ENCODE results near the gene IGFL2.
A peak's percentile ranks its signal among the peaks of the same experiment; 100 is the strongest.
"Not testable (repeated sequence)": the region's sequence is repeated elsewhere in the genome, so short reads cannot be mapped to it uniquely, and the experiment has no call there.

IGFL2 gene

DNA sequence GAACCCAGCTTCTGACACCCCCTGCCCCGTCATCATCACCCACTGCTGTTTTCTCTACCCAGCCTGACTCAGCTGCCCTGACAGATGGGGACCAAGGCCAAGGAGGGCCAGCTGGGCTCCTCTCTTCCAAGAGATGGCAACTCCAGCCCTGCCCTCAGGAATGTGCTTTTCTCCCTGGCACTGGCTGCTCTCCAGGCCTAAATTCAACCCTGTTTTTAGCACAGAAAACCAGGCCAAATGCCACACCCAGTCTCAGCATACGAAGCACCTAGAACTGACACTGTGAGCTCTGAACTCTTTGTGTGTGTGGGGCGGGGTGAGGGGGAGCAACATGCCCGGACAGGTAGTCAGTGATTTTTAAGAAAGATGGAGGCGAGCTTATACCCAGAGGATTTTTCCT lies 58.1 kb downstream of the IGFL2 start:
- Histone ChIP-seq H3K27me3 (ENCODE audit: insufficient read depth, low read length) (no peaks in the 10 kb centered on the region), H3K36me3 (ENCODE audit: control insufficient read depth in 1 of 2, insufficient read depth in 2 of 2, low read length in 2 of 2) (no peaks in the 10 kb centered on the region)
- no peak for DNase-seq

DNA sequence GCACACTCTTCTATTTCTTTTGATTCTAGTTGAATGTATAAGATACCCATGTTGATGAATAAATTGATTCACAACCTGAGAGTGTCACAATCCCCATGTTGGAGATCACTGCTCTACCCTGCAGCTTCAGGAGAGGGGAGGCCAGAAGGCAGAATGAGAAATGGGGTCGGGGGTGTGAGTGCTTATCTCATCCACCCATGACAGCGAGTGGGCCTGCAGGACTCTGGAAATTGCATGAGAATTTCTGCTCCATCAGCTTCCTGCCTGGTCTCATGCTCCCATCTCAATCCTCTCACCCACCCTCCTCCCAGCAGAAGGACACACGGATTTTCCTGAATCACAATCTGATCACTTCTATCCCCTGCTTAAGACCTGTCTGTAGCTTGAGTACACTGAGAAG lies 58.6 kb downstream of the IGFL2 start:
- Histone ChIP-seq H3K4me2 (ENCODE audit: low read length) (no peak overlapping the region), H3K27me3 (ENCODE audit: insufficient read depth, low read length) (no peaks in the 10 kb centered on the region), H3K23ac (ENCODE audit: low read length) (no peak overlapping the region), H2BK120ac (ENCODE audit: insufficient read depth, low read length, poor library complexity) (peak overlapping the region; percentile 12), H3K9me3 (ENCODE audit: insufficient read depth, low read depth, low read length) (peaks cover 10% of the 10 kb centered on the region), H3K4ac (ENCODE audit: low read depth, low read length) (no peak overlapping the region), H3K18ac (ENCODE audit: low read length) (peak overlapping the region; percentile 19), H3K14ac (ENCODE audit: low read length) (peak overlapping the region; percentile 28), H4K8ac (ENCODE audit: low read depth, low read length) (no peak overlapping the region), H3K27ac (ENCODE audit: low read depth, low read length) (no peak overlapping the region), H2AFZ (ENCODE audit: insufficient read depth, low read length, poor library complexity) (no peak overlapping the region), H4K12ac (ENCODE audit: low read depth, low read length) (no peak overlapping the region), H2AK5ac (ENCODE audit: low read length) (no peak overlapping the region), H2BK5ac (ENCODE audit: low read depth, low read length, poor library complexity) (peak overlapping the region; percentile 18), H3K4me3 (ENCODE audit: low read depth, low read length) (no peak overlapping the region), H3K36me3 (ENCODE audit: control insufficient read depth in 1 of 2, insufficient read depth in 2 of 2, low read length in 2 of 2) (no peaks in the 10 kb centered on the region), H3K79me2 (ENCODE audit: control insufficient read depth, insufficient read depth, low read length, poor library complexity) (peaks cover 3% of the 10 kb centered on the region), H2BK12ac (ENCODE audit: low read length) (peak overlapping the region; percentile 15), H3K4me1 (ENCODE audit: control insufficient read depth in 1 of 2, insufficient read depth in 2 of 2, low read length in 2 of 2) (peaks cover 24 to 43% of the 10 kb centered on the region in 2 experiments), H3K9ac (ENCODE audit: low read length) (no peak overlapping the region), H4K91ac (ENCODE audit: low read depth, low read length) (peak overlapping the region; percentile 36), H3K79me1 (ENCODE audit: low read length) (peaks cover 35% of the 10 kb centered on the region)
- DNase-seq = no peak
- no CpG with 5 or more reads among the region's 3 CpGs for WGBS (ENCODE audit: extremely low coverage, insufficient coverage, insufficient read length)

More for the DNA sequence above, 58.1 kb downstream of the IGFL2 start:
- WGBS (ENCODE audit: extremely low coverage, insufficient coverage, insufficient read length) = no CpG with 5 or more reads among the region's 5 CpGs
- Histone ChIP-seq H2BK120ac (ENCODE audit: insufficient read depth, low read length, poor library complexity) (peak overlapping the region; percentile 54), H3K14ac (ENCODE audit: low read length) (peak overlapping the region; percentile 42), H4K91ac (ENCODE audit: low read depth, low read length) (peak overlapping the region; percentile 56), H2BK5ac (ENCODE audit: low read depth, low read length, poor library complexity) (peak overlapping the region; percentile 42), H3K9me3 (ENCODE audit: insufficient read depth, low read depth, low read length) (peaks cover 12% of the 10 kb centered on the region), H3K23ac (ENCODE audit: low read length) (no peak overlapping the region), H2BK12ac (ENCODE audit: low read length) (peak overlapping the region; percentile 23), H3K18ac (ENCODE audit: low read length) (no peak overlapping the region), H4K12ac (ENCODE audit: low read depth, low read length) (no peak overlapping the region), H2AK5ac (ENCODE audit: low read length) (peak overlapping the region; percentile 93), H3K79me1 (ENCODE audit: low read length) (peaks cover 35% of the 10 kb centered on the region), H3K4me3 (ENCODE audit: low read depth, low read length) (no peak overlapping the region), H2AFZ (ENCODE audit: insufficient read depth, low read length, poor library complexity) (no peak overlapping the region), H3K27ac (ENCODE audit: low read depth, low read length) (no peak overlapping the region), H3K9ac (ENCODE audit: low read length) (no peak overlapping the region), H3K79me2 (ENCODE audit: control insufficient read depth, insufficient read depth, low read length, poor library complexity) (peaks cover 3% of the 10 kb centered on the region), H3K4me2 (ENCODE audit: low read length) (no peak overlapping the region), H3K4me1 (ENCODE audit: control insufficient read depth in 1 of 2, insufficient read depth in 2 of 2, low read length in 2 of 2) (peaks cover 22 to 39% of the 10 kb centered on the region in 2 experiments), H3K4ac (ENCODE audit: low read depth, low read length) (no peak overlapping the region), H4K8ac (ENCODE audit: low read depth, low read length) (no peak overlapping the region)

DNA sequence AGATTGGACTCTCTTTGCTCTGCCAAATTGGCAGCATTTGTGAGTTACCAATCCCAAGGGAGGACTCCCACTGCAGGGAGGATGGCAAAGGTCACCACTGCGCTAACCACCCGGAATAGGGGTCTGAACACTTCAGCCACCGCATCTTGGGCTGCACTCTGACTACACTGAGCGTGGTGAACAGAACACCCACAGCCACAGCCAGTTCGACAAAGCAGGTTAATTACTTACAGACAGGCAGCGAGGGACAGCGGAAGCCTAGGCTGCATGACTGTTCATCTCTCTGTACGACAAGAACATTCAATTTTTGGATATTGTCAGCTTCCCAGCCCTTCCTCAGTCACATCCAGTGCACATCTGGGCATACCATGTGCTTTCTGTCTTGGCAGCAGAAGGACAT lies 59.8 kb downstream of the IGFL2 start:
- H2BK12ac ChIP-seq (ENCODE audit: low read length) = peak overlapping the region; percentile 78
- H2BK120ac ChIP-seq (ENCODE audit: insufficient read depth, low read length, poor library complexity) = peak overlapping the region; percentile 26
- H3K9ac ChIP-seq (ENCODE audit: low read length); H3K4me2 ChIP-seq (ENCODE audit: low read length); H3K4ac ChIP-seq (ENCODE audit: low read depth, low read length); H3K27me3 ChIP-seq (ENCODE audit: insufficient read depth, low read length); H4K12ac ChIP-seq (ENCODE audit: low read depth, low read length); H3K79me2 ChIP-seq (ENCODE audit: control insufficient read depth, insufficient read depth, low read length, poor library complexity); H2AFZ ChIP-seq (ENCODE audit: insufficient read depth, low read length, poor library complexity); H3K4me3 ChIP-seq (ENCODE audit: low read depth, low read length); H2BK5ac ChIP-seq (ENCODE audit: low read depth, low read length, poor library complexity); H3K23ac ChIP-seq (ENCODE audit: low read length); DNase-seq; H3K27ac ChIP-seq (ENCODE audit: low read depth, low read length); H3K36me3 ChIP-seq (ENCODE audit: control insufficient read depth in 1 of 2, insufficient read depth in 2 of 2, low read length in 2 of 2); H3K9me3 ChIP-seq (ENCODE audit: insufficient read depth, low read depth, low read length): not testable (repeated sequence)
- H4K91ac ChIP-seq (ENCODE audit: low read depth, low read length) = peak overlapping the region; percentile 72
- peak overlapping the region; percentile 50 for H4K8ac ChIP-seq (ENCODE audit: low read depth, low read length)
- H3K14ac ChIP-seq (ENCODE audit: low read length) = peak overlapping the region; percentile 12
- peaks cover 37% of the 10 kb centered on the region for H3K79me1 ChIP-seq (ENCODE audit: low read length)
- no CpG with 5 or more reads among the region's 8 CpGs for WGBS (ENCODE audit: extremely low coverage, insufficient coverage, insufficient read length)
- H3K18ac ChIP-seq (ENCODE audit: low read length) = peak overlapping the region; percentile 7
- H3K4me1 ChIP-seq (ENCODE audit: control insufficient read depth in 1 of 2, insufficient read depth in 2 of 2, low read length in 2 of 2) = peaks cover 29 to 47% of the 10 kb centered on the region in 2 experiments
- peak overlapping the region; percentile 13 for H2AK5ac ChIP-seq (ENCODE audit: low read length)

DNA sequence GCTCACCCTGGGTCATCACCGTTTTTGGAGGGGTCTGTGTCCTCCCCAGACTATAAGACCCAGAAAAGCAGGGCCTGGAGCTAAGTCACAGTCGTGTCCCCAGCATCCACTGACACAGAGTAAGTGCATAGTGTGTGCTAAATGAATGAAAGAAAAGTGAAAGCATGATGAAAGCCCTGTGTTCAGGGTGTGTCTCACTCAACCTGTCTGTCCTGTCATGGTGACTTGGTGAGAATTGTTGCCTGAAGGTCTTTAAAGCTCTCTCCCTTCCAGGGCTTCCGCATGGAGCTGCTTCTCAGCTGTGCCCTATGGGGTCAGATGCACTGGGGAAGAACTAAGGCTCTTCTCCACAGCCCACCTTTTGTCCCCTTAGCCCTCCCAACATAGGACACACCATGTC lies 61.0 kb downstream of the IGFL2 start:
- H3K18ac ChIP-seq (ENCODE audit: low read length) = peak overlapping the region; percentile 47
- peaks cover 8% of the 10 kb centered on the region for H3K9me3 ChIP-seq (ENCODE audit: insufficient read depth, low read depth, low read length)

More for the DNA sequence above, 61.0 kb downstream of the IGFL2 start:
- Histone ChIP-seq H2AK5ac (ENCODE audit: low read length) (peak overlapping the region; percentile 65), H3K9ac (ENCODE audit: low read length) (no peak overlapping the region), H3K79me2 (ENCODE audit: control insufficient read depth, insufficient read depth, low read length, poor library complexity) (peaks cover 3% of the 10 kb centered on the region), H3K36me3 (ENCODE audit: control insufficient read depth in 1 of 2, insufficient read depth in 2 of 2, low read length in 2 of 2) (no peaks in the 10 kb centered on the region), H4K12ac (ENCODE audit: low read depth, low read length) (no peak overlapping the region), H4K8ac (ENCODE audit: low read depth, low read length) (peak overlapping the region; percentile 54), H3K27ac (ENCODE audit: low read depth, low read length) (peak overlapping the region; percentile 57), H4K91ac (ENCODE audit: low read depth, low read length) (peak overlapping the region; percentile 92), H3K4me3 (ENCODE audit: low read depth, low read length) (no peak overlapping the region), H2BK5ac (ENCODE audit: low read depth, low read length, poor library complexity) (peak overlapping the region; percentile 60), H2AFZ (ENCODE audit: insufficient read depth, low read length, poor library complexity) (peak overlapping the region; percentile 13), H2BK120ac (ENCODE audit: insufficient read depth, low read length, poor library complexity) (peak overlapping the region; percentile 75), H2BK12ac (ENCODE audit: low read length) (peak overlapping the region; percentile 74), H3K4ac (ENCODE audit: low read depth, low read length) (no peak overlapping the region), H3K79me1 (ENCODE audit: low read length) (peaks cover 37% of the 10 kb centered on the region), H3K4me1 (ENCODE audit: control insufficient read depth in 1 of 2, insufficient read depth in 2 of 2, low read length in 2 of 2) (peaks cover 29 to 49% of the 10 kb centered on the region in 2 experiments), H3K23ac (ENCODE audit: low read length) (no peak overlapping the region), H3K14ac (ENCODE audit: low read length) (peak overlapping the region; percentile 53), H3K27me3 (ENCODE audit: insufficient read depth, low read length) (no peaks in the 10 kb centered on the region), H3K4me2 (ENCODE audit: low read length) (no peak overlapping the region)
- DNase-seq = peak; percentile 79 to 87
- WGBS (ENCODE audit: extremely low coverage, insufficient coverage, insufficient read length) = no CpG with 5 or more reads among the region's 3 CpGs
